H9 (cell line): Measurements from ENCODE around the gene CAMK1G. TPM values are rescaled to one million over a fixed set of nuclear protein-coding genes. Genes with fewer than 3 reads are reported as not detected.

Experiments
- DNase-seq: peaks from one replicate; pipeline ENCODE4 v3.0.0-alpha.2; 2017
- H2AFZ ChIP-seq: one replicate; pipeline ENCODE4 v1.6.1; 2013; ENCODE audit warnings: mild to moderate bottlenecking, low read length, control low read depth, moderate library complexity
- H2AK5ac ChIP-seq: 2 replicates; pipeline ENCODE4 v1.6.1; 2013; ENCODE audit warnings: low read length, control low read depth, mixed read lengths; ENCODE audit not compliant: insufficient read length
- H2BK120ac ChIP-seq: one replicate; pipeline ENCODE4 v1.6.1; 2013; ENCODE audit warnings: low read depth, mild to moderate bottlenecking, low read length, control low read depth, inconsistent platforms; ENCODE audit not compliant: poor library complexity, severe bottlenecking
- H2BK12ac ChIP-seq: 2 replicates; pipeline ENCODE4 v1.6.1; 2013; ENCODE audit warnings: low read length, control low read depth, mixed read lengths, low read depth; ENCODE audit not compliant: insufficient read length
- H2BK15ac ChIP-seq: 2 replicates; pipeline ENCODE4 v1.6.1; 2013; ENCODE audit warnings: low read depth, low read length, control low read depth
- H2BK20ac ChIP-seq: one replicate; pipeline ENCODE4 v1.6.1; 2013; ENCODE audit warnings: low read depth, mild to moderate bottlenecking, low read length, control low read depth, inconsistent platforms; ENCODE audit not compliant: poor library complexity, severe bottlenecking
- H2BK5ac ChIP-seq: 2 replicates; pipeline ENCODE4 v1.6.1; 2013; ENCODE audit warnings: low read length, control low read depth, mixed read lengths; ENCODE audit not compliant: insufficient read length
- H3K14ac ChIP-seq: 2 replicates; pipeline ENCODE4 v1.6.1; 2013; ENCODE audit warnings: low read length, control low read depth; ENCODE audit not compliant: insufficient read depth
- H3K18ac ChIP-seq: 2 replicates; pipeline ENCODE4 v1.6.1; 2013; ENCODE audit warnings: low read depth, mild to moderate bottlenecking, mixed read lengths, low read length, control low read depth; ENCODE audit not compliant: insufficient read length
- H3K23ac ChIP-seq: 2 replicates; pipeline ENCODE4 v1.6.1; 2013; ENCODE audit warnings: low read length, control low read depth, mixed read lengths, low read depth; ENCODE audit not compliant: insufficient read length
- H3K23me2 ChIP-seq: 2 replicates; pipeline ENCODE4 v1.6.1; 2013; ENCODE audit warnings: low read depth, mild to moderate bottlenecking, mixed read lengths, low read length, control low read depth; ENCODE audit not compliant: insufficient read length, poor library complexity, severe bottlenecking
- H3K27ac ChIP-seq: 2 replicates; pipeline ENCODE4 v1.5.1; 2013; ENCODE audit warnings: low read length, control low read depth, mixed read lengths, low read depth; ENCODE audit not compliant: insufficient read length
- H3K27me3 ChIP-seq: 2 replicates; pipeline ENCODE4 v1.6.1; 2013; ENCODE audit warnings: low read length, control low read depth, inconsistent platforms; ENCODE audit not compliant: insufficient read depth
- H3K4ac ChIP-seq: 2 replicates; pipeline ENCODE4 v1.6.1; 2013; ENCODE audit warnings: low read depth, mild to moderate bottlenecking, control low read depth, inconsistent platforms, low read length, moderate library complexity
- H3K4me1 ChIP-seq: 2 replicates; pipeline ENCODE4 v1.6.1; 2013; ENCODE audit warnings: low read length, control low read depth, inconsistent platforms; ENCODE audit not compliant: insufficient read depth
- H3K4me2 ChIP-seq: 2 replicates; pipeline ENCODE4 v1.6.1; 2013; ENCODE audit warnings: low read length, control low read depth, mixed read lengths; ENCODE audit not compliant: insufficient read length, insufficient read depth
- H3K56ac ChIP-seq: 2 replicates; pipeline ENCODE4 v1.6.1; 2013; ENCODE audit warnings: low read depth, mild to moderate bottlenecking, mixed read lengths, low read length, control low read depth; ENCODE audit not compliant: insufficient read length
- H3K79me1 ChIP-seq: 2 replicates; pipeline ENCODE4 v1.6.1; 2013; ENCODE audit warnings: low read depth, mild to moderate bottlenecking, moderate library complexity, low read length, control low read depth, inconsistent platforms; ENCODE audit not compliant: insufficient read depth, poor library complexity, severe bottlenecking
- H3K79me2 ChIP-seq: 2 replicates; pipeline ENCODE4 v1.6.1; 2013; ENCODE audit warnings: low read length, control low read depth, inconsistent platforms; ENCODE audit not compliant: insufficient read depth
- H3K9ac ChIP-seq: 2 replicates; pipeline ENCODE4 v1.6.1; 2013; ENCODE audit warnings: low read length, control low read depth, mixed read lengths; ENCODE audit not compliant: insufficient read length; ENCODE audit errors: extremely low read depth
- H3K9me3 ChIP-seq: one replicate; pipeline ENCODE4 v1.6.1; 2013; ENCODE audit warnings: low read depth, low read length, inconsistent platforms; ENCODE audit not compliant: control insufficient read depth
- H3T11ph ChIP-seq: one replicate; pipeline ENCODE4 v1.6.1; 2013; ENCODE audit warnings: mild to moderate bottlenecking, low read length, control low read depth, inconsistent platforms
- H4K20me1 ChIP-seq: one replicate; pipeline ENCODE4 v1.6.1; 2013; ENCODE audit not compliant: control insufficient read depth, insufficient read length, insufficient read depth
- H4K5ac ChIP-seq: 2 replicates; pipeline ENCODE4 v1.6.1; 2013; ENCODE audit warnings: low read depth, mild to moderate bottlenecking, mixed read lengths, low read length, control low read depth; ENCODE audit not compliant: insufficient read length
- H4K8ac ChIP-seq: replicated peaks from 2 replicates; pipeline ENCODE4 v1.6.1; 2013; ENCODE audit warnings: low read length, control low read depth, mixed read lengths, low read depth; ENCODE audit not compliant: insufficient read length
- H4K91ac ChIP-seq: 2 replicates; pipeline ENCODE4 v1.6.1; 2013; ENCODE audit warnings: low read depth, mild to moderate bottlenecking, moderate library complexity, mixed read lengths, low read length, control low read depth; ENCODE audit not compliant: insufficient read length
- H3K27ac Mint-ChIP-seq, 3 experiments: 2 replicates in 2 of 3; 3 replicates in 1 of 3; pipeline ENCODE4 v1.8.0; 2020 to 2021; ENCODE audit warnings: mixed read lengths in 3 of 3, mild to moderate bottlenecking in 1 of 3, moderate library complexity in 1 of 3
- H3K27me3 Mint-ChIP-seq: 2 replicates; pipeline ENCODE4 v1.8.0; 2021; ENCODE audit warnings: low read depth, mild to moderate bottlenecking, moderate library complexity, mixed read lengths
- H3K36me3 Mint-ChIP-seq, 3 experiments: 2 replicates in 2 of 3; 3 replicates in 1 of 3; pipeline ENCODE4 v1.8.0; 2020 to 2021; ENCODE audit warnings: low read depth in 3 of 3, mixed read lengths in 3 of 3; ENCODE audit not compliant: insufficient read depth in 1 of 3
- H3K4me1 Mint-ChIP-seq, 2 experiments: 2 replicates each; pipeline ENCODE4 v1.8.0; 2020; ENCODE audit warnings: mixed read lengths in 2 of 2
- H3K4me3 Mint-ChIP-seq, 2 experiments: 2 replicates in 1 of 2; 3 replicates in 1 of 2; pipeline ENCODE4 v1.8.0; 2020 to 2021; ENCODE audit warnings: mild to moderate bottlenecking in 2 of 2, mixed read lengths in 2 of 2, moderate library complexity in 1 of 2
- H3K9me3 Mint-ChIP-seq, 2 experiments: 2 replicates in 1 of 2; 3 replicates in 1 of 2; pipeline ENCODE4 v1.8.0; 2020; ENCODE audit warnings: mild to moderate bottlenecking in 2 of 2, mixed read lengths in 2 of 2, moderate library complexity in 1 of 2
- WGBS: extraction: QIAGEN DNeasy Blood & Tissue Kit; methylation state at CpG from one replicate; pipeline ENCODE4 v1.1.7; 2013; ENCODE audit warnings: missing lambda C conversion rate, low lambda C conversion rate, mixed read lengths; ENCODE audit not compliant: insufficient read length; ENCODE audit errors: extremely low coverage; 5-methylcytosine and 5-hydroxymethylcytosine counted together
- total RNA-seq: library from RNA; stranded (reverse); gene quantifications from 2 replicates; pipeline ENCODE4 v1.2.1, GENCODE V29; 2021
- TF ChIP-seq, protein P1 (sequence below): fragments of 200-600 bp; sonication (generic); conservative IDR thresholded peaks from 3 replicates; pipeline ENCODE4 v1.8.0; 2021; ENCODE audit warnings: antibody characterized with exemption, mild to moderate bottlenecking

Gene CAMK1G
- total RNA-seq, 1 experiment from 2014 or later, result 0.28 TPM

DNA sequence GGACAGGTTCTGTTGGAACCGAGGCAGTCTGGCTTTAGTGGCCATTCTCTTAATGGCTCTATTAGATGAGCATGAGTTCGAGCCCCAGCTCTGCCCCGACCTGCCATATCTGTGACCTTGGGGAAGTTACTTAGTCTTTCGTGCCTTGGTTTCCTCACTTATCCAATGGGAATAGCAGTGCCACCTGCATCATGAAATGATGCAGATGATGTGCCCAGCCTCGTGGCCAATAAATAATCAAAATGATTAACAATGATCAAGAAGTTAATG is 30.6 kb downstream of the CAMK1G start:
- Histone ChIP-seq H3K4me2 (no peak overlapping the region), H2BK15ac (no peak overlapping the region), H3K9ac (no peak overlapping the region), H3K56ac (no peak overlapping the region), H3K14ac (no peak overlapping the region), H2BK5ac (no peak overlapping the region), H3K4me1 (no peaks in the 10 kb centered on the region), H3K18ac (no peak overlapping the region), H2BK120ac (no peak overlapping the region), H2AK5ac (no peak overlapping the region), H3K23ac (no peak overlapping the region), H4K91ac (no peak overlapping the region), H2BK12ac (no peak overlapping the region), H4K20me1 (no peaks in the 10 kb centered on the region), H3K79me2 (no peaks in the 10 kb centered on the region), H2AFZ (no peak overlapping the region), H3K23me2 (no peaks in the 10 kb centered on the region), H4K5ac (no peak overlapping the region), H3T11ph (no peak overlapping the region), H3K79me1 (no peaks in the 10 kb centered on the region), H3K27ac (no peak overlapping the region), H3K4ac (no peak overlapping the region), H3K9me3 (no peaks in the 10 kb centered on the region), H4K8ac (no peak overlapping the region), H3K27me3 (no peaks in the 10 kb centered on the region), H2BK20ac (no peak overlapping the region)
- Mint-ChIP-seq H3K27me3 (peaks cover 7% of the 10 kb centered on the region), H3K27ac (no peak overlapping the region), H3K9me3 (no peaks in the 10 kb centered on the region; a peak in 1 of 5 replicates), H3K36me3 (no peaks in the 10 kb centered on the region; a peak in 2 of 7 replicates), H3K4me3 (no peak overlapping the region), H3K4me1 (peaks cover 0 to 3% of the 10 kb centered on the region in 2 experiments; a peak in 1 of 4 replicates)
- TF ChIP-seq, protein P1, sequence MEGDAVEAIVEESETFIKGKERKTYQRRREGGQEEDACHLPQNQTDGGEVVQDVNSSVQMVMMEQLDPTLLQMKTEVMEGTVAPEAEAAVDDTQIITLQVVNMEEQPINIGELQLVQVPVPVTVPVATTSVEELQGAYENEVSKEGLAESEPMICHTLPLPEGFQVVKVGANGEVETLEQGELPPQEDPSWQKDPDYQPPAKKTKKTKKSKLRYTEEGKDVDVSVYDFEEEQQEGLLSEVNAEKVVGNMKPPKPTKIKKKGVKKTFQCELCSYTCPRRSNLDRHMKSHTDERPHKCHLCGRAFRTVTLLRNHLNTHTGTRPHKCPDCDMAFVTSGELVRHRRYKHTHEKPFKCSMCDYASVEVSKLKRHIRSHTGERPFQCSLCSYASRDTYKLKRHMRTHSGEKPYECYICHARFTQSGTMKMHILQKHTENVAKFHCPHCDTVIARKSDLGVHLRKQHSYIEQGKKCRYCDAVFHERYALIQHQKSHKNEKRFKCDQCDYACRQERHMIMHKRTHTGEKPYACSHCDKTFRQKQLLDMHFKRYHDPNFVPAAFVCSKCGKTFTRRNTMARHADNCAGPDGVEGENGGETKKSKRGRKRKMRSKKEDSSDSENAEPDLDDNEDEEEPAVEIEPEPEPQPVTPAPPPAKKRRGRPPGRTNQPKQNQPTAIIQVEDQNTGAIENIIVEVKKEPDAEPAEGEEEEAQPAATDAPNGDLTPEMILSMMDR, result no peak
- DNase-seq, result no peak
- WGBS, result no CpG with 5 or more reads among the region's 5 CpGs
